C4-2B (cell line): Measurements from ENCODE around the gene CNPY3.
"Not testable (repeated sequence)": the region's sequence is repeated elsewhere in the genome, so short reads cannot be mapped to it uniquely, and the experiment has no call there.

ENCODE experiments used
- H3K27ac ChIP-seq: fragments of 450-650 bp; 2 replicates; pipeline ENCODE4 v1.5.1; 2017
- CTCF ChIP-seq: fragments of 450-650 bp; conservative IDR thresholded peaks from 2 replicates; pipeline ENCODE4 v1.5.1; 2017; ENCODE audit warnings: mild to moderate bottlenecking
- ZFX ChIP-seq: fragments of 450-650 bp; IDR thresholded peaks from 2 replicates; pipeline ENCODE4 v1.6.1; 2017

CNPY3 gene

GRCh38 chr6:42896178-42896719, 33.0 kb upstream of the CNPY3 start:
- TF ChIP-seq CTCF (no peak), ZFX (no peak)
- H3K27ac ChIP-seq: no peak overlapping the region

GRCh38 chr6:42898891-42899361, 30.4 kb upstream of the CNPY3 start:
- TF ChIP-seq ZFX (no peak), CTCF (peak; percentile 85)
- no peak overlapping the region for H3K27ac ChIP-seq

- no peak overlapping the region for H3K27ac ChIP-seq
- TF ChIP-seq CTCF: no peak
- TF ChIP-seq ZFX: no peak
These were observed 29.4 kb upstream of the CNPY3 start for GRCh38 chr6:42899871-42900270.

- peak; percentile 94 for TF ChIP-seq CTCF
- TF ChIP-seq ZFX: no peak
- H3K27ac ChIP-seq: no peak overlapping the region
These were observed 27.7 kb upstream of the CNPY3 start for GRCh38 chr6:42901538-42901957.

- not testable (repeated sequence) for H3K27ac ChIP-seq
These were observed 26.6 kb upstream of the CNPY3 start for GRCh38 chr6:42902429-42903263.

GRCh38 chr6:42904467-42904866, 24.8 kb upstream of the CNPY3 start:
- no peak for TF ChIP-seq ZFX
- TF ChIP-seq CTCF: no peak
- H3K27ac ChIP-seq: no peak overlapping the region

GRCh38 chr6:42907336-42907735, 21.9 kb upstream of the CNPY3 start:
- TF ChIP-seq ZFX: no peak
- TF ChIP-seq CTCF: no peak
- H3K27ac ChIP-seq: no peak overlapping the region

- H3K27ac ChIP-seq: no peak overlapping the region
- no peak for TF ChIP-seq CTCF
- no peak for TF ChIP-seq ZFX
These were observed 19.4 kb upstream of the CNPY3 start for GRCh38 chr6:42909835-42910234.
